Astrocyte of the spinal cord (primary cell): ENCODE data around the gene SMARCAL1.

ENCODE experiments used
- DNase-seq: peaks from one replicate; pipeline ENCODE4 v3.0.0; 2011; ENCODE audit warnings: low read depth, low spot score
- H3K4me3 ChIP-seq: 2 replicates; pipeline ENCODE4 v1.5.1; 2011; ENCODE audit warnings: low read depth, mild to moderate bottlenecking, low read length, moderate library complexity
- in situ Hi-C: cut with HindIII; loops from 2 replicates; pipeline ENCODE4 v1.10.0; 2017; ENCODE audit warnings: low sequenced_read_pairs
- TF ChIP-seq, protein P1 (sequence below): IDR thresholded peaks from 2 replicates; pipeline ENCODE4 v1.5.1; 2012; ENCODE audit warnings: low read depth, mild to moderate bottlenecking, low read length, inconsistent platforms

The SMARCAL1 gene

DNA sequence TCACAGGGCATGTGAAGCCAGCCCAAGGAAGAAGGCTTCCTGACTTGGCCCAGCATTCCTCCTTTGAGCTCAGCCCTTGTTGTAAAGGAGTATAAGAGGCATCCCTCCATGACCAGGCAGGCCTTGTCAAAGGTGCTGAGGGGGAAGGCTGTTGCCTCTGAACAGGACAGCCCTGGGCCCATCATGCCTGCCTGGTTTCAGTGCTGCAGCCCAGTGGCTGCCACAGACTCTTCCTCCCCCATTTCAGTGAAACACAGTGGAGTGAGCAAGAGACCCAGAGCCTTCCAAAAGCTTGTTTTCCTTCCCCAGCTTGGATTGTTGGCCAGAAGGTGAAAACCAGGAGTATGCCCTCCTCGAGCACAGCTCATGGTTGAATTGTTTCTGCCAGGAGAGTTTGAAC is 66.5 kb downstream of the SMARCAL1 start:
- no peak overlapping the region for H3K4me3 ChIP-seq
- no peak for DNase-seq
- in situ Hi-C loops = no loop called here
- TF ChIP-seq, protein P1, sequence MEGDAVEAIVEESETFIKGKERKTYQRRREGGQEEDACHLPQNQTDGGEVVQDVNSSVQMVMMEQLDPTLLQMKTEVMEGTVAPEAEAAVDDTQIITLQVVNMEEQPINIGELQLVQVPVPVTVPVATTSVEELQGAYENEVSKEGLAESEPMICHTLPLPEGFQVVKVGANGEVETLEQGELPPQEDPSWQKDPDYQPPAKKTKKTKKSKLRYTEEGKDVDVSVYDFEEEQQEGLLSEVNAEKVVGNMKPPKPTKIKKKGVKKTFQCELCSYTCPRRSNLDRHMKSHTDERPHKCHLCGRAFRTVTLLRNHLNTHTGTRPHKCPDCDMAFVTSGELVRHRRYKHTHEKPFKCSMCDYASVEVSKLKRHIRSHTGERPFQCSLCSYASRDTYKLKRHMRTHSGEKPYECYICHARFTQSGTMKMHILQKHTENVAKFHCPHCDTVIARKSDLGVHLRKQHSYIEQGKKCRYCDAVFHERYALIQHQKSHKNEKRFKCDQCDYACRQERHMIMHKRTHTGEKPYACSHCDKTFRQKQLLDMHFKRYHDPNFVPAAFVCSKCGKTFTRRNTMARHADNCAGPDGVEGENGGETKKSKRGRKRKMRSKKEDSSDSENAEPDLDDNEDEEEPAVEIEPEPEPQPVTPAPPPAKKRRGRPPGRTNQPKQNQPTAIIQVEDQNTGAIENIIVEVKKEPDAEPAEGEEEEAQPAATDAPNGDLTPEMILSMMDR = no peak

DNA sequence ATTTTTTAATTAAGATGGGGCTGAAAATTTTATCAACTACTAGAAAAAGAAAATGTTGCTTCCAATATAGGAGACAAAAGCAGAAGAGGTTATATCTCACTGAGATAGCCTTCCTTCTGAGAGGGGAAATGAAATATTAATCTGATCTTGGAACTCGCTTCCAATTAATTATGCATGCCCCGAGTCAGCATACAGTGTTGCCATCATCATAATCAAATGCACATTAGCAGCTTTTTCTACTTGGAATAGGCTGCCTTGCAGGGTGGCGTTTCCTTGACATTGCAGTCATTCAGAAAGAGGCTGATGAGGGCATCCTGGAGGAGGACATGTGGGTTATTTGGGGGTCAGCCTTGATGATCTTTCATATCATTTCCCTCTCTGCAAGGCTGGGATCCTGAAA is 67.9 kb downstream of the SMARCAL1 start:
- in situ Hi-C loops = no loop called here
- DNase-seq = no peak
- TF ChIP-seq, protein P1 = no peak
- H3K4me3 ChIP-seq = no peak overlapping the region

DNA sequence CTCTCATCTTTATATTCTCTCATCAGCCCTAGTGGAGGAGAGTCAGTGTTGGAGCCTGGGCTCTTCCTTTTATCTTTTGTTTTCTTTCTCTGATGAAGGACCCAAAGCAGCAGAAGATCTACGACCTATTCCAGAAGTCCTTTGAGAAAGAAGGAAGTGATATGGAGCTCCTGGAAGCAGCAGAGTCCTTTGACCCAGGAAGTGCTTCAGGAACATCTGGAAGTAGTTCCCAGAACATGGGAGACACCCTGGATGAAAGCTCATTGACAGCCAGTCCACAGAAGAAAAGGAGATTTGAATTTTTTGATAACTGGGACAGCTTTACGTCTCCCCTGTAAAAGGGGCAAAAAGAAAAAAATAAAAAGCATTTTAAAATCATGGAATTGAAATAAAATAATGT is 70.4 kb downstream of the SMARCAL1 start:
- no peak for DNase-seq
- in situ Hi-C loops = no loop called here
- H3K4me3 ChIP-seq = no peak overlapping the region
- TF ChIP-seq, protein P1 = no peak

DNA sequence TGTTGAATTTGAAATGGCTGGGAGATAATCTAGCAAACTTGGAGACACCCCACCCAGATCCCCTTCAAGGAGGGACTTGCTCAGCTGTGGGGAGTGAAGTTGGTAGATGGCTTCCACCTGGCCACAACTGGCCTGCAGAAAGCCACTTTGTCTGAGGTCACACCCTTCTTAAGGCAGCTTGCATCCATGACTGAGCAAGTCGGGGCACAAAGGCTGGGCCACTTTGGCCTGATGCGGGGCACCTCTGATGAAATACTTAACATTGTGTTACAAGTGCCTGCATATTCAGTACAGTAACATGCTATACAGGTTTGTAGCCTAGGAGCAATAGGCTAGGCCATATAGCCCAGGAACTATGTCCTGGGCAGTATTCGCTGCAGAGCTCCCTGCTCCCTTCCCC is 73.0 kb downstream of the SMARCAL1 start:
- TF ChIP-seq, protein P1 = no peak
- in situ Hi-C loops = no loop called here
- no peak for DNase-seq
- H3K4me3 ChIP-seq = no peak overlapping the region

DNA sequence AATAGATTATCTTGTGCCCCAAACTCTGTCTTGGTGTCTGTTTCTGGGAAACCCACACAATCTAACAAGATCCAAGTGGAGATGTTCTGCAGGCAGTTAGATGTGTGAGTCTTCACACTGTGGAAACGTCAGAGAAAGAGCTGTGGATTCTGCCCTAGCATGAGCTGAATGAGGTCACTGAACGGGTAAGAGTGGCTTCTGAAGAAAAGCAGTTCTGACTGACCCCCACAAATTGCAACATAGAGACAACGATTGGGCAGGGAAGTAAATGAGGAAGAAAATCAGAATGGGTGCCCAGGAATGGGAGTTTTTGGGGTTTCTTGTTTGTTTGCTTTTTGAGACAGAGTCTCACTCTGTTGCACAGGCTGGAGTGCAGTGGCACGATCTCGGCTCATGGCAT is 73.5 kb downstream of the SMARCAL1 start:
- no peak overlapping the region for H3K4me3 ChIP-seq
- in situ Hi-C loops = no loop called here
- DNase-seq = no peak
- TF ChIP-seq, protein P1 = no peak

DNA sequence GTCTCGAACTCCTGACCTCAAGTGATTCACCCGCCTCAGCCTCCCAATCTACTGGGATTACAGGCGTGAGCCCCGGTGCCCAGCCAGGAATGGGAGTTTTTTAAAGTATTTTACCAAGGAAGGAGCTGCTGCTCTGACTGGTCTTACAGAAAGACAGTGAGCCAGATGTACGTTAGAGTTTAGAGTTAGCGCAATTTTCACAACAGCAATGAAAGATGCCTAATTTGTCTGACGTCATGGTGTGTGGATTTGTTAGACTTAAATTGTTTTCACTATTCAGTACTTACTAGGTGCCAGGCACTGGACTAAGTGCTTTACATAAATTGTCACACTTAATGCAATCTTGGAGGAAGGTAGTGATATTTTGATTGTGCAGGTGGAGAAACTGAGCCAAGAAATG is 74.0 kb downstream of the SMARCAL1 start:
- TF ChIP-seq, protein P1 = no peak
- H3K4me3 ChIP-seq = no peak overlapping the region
- in situ Hi-C loops = no loop called here
- DNase-seq = no peak

DNA sequence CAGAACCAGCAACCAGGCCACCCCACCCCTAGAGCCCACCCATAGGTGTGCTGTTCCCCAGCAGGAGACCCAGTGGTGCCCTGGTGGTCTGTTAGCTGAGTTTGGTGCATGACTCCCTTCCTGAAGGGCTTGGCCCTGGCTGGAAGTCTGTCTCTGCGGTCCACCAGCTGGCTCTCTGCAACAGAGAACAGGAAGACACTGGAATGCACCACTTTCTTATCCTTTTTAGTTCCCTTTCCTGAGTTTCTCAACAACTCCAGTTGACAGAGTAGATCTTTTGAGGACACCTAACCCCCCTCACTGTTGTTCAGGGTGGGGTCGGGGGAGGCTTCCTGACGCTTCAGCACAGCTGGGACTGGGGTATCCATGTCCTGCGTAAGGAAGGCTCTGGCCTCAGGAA is 74.4 kb downstream of the SMARCAL1 start:
- in situ Hi-C loops = no loop called here
- no peak overlapping the region for H3K4me3 ChIP-seq
- TF ChIP-seq, protein P1 = no peak
- DNase-seq = no peak
